GM12878 (cell line): ENCODE measurements around the gene TASOR.

Experiments used
- POLR2A ChIP-seq: IDR thresholded peaks from 2 replicates; pipeline ENCODE4 v1.6.1; 2011; ENCODE audit warnings: low read depth, mild to moderate bottlenecking, low read length
- POU2F2 ChIP-seq: IDR thresholded peaks from 3 replicates; pipeline ENCODE4 v1.6.1; 2011; ENCODE audit warnings: low read depth, mild to moderate bottlenecking, low read length, borderline replicate concordance
- SPI1 ChIP-seq: IDR thresholded peaks from 2 replicates; pipeline ENCODE4 v1.6.1; 2011; ENCODE audit warnings: low read depth, mild to moderate bottlenecking, low read length, moderate library complexity, borderline replicate concordance; ENCODE audit not compliant: insufficient read depth

DNA sequence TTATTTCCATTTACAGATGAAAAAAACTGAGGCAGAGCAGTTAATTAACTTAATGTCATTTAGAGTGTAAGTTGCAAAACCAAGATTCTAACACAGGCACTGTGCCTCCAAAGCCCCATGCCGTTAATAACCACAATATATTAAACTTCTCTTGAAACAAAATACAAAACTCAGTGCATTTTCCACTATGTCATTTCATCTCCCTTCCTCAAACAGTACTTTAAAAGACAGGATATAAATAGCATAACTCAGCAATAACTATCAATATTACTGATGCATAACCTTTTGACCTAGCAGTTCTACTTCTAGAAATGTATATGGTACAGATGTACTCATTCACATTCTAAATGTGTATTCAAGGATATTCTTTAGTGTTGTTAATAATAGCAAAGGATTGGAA, 5.1 kb upstream of the TASOR start:
- no peak for TF ChIP-seq POU2F2
- TF ChIP-seq POLR2A, result no peak
- TF ChIP-seq SPI1, result no peak
